GM12878 (cell line): ENCODE measurements around the gene LTBP2.

Source experiments
- CBFB ChIP-seq: IDR thresholded peaks from 2 replicates; pipeline ENCODE4 v1.6.1; 2016; ENCODE audit warnings: antibody characterized with exemption, low read depth
- POLR2AphosphoS5 ChIP-seq: IDR thresholded peaks from 2 replicates; pipeline ENCODE4 v1.6.1; 2011; ENCODE audit warnings: mild to moderate bottlenecking, low read length, inconsistent platforms
- TF ChIP-seq, protein P1 (sequence below): fragments of 450-650 bp; conservative IDR thresholded peaks from 2 replicates; pipeline ENCODE4 v1.6.1; 2017; ENCODE audit warnings: mild to moderate bottlenecking, moderate library complexity

DNA sequence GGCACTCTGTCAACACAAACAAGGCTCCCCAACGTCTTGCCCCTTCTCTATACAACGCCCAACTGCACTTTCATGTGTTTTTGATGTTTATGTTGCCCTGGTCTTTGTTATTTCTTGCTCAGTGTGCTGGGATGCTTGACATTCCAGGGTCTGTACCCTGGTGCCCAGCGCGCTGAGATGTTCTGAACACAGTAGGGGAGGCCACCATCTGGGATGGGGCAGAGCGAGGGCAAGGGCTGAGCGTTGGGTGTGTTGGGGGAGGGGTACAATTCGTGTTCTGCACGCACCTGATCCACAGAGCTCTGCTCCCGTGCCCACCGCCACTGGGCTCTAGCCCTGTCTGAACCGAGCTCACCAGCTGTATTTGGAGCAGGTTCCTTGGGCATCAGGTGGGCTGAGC lies 65.6 kb downstream of the LTBP2 start:
- no peak for TF ChIP-seq POLR2AphosphoS5
- TF ChIP-seq, protein P1, sequence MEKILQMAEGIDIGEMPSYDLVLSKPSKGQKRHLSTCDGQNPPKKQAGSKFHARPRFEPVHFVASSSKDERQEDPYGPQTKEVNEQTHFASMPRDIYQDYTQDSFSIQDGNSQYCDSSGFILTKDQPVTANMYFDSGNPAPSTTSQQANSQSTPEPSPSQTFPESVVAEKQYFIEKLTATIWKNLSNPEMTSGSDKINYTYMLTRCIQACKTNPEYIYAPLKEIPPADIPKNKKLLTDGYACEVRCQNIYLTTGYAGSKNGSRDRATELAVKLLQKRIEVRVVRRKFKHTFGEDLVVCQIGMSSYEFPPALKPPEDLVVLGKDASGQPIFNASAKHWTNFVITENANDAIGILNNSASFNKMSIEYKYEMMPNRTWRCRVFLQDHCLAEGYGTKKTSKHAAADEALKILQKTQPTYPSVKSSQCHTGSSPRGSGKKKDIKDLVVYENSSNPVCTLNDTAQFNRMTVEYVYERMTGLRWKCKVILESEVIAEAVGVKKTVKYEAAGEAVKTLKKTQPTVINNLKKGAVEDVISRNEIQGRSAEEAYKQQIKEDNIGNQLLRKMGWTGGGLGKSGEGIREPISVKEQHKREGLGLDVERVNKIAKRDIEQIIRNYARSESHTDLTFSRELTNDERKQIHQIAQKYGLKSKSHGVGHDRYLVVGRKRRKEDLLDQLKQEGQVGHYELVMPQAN = no peak
- no peak for TF ChIP-seq CBFB
